CD4-positive, alpha-beta memory T cell (primary cell): ENCODE data around the gene ODAD3. TPM values are rescaled to one million over a fixed set of nuclear protein-coding genes. Genes with fewer than 3 reads are reported as not detected.

Experiments used
- CTCF ChIA-PET: fragments of 350-600 bp; sonication (Branson Sonifier 250); formaldehyde crosslinking; loops from one replicate; lab custom pipeline; 2021; ENCODE audit warnings: inconsistent platforms; ENCODE audit not compliant: partially characterized antibody; lab: Charles Lee
- POLR2A ChIA-PET: fragments of 350-600 bp; sonication (Branson Sonifier 250); formaldehyde crosslinking; loops from one replicate; lab custom pipeline; 2021; ENCODE audit not compliant: partially characterized antibody; lab: Charles Lee
- DNase-seq, 5 donors: peaks; one replicate each; pipeline versions ENCODE4 v3.0.0 to v3.0.0-alpha.2; 2020 to 2022; ENCODE audit warnings: mixed read lengths in 1 of 5
- H3K27ac ChIP-seq: one replicate; pipeline ENCODE4 v1.7.0; 2013; ENCODE audit warnings: low read depth, low read length
- H3K27me3 ChIP-seq: 2 replicates; pipeline ENCODE4 v1.7.0; 2013; ENCODE audit warnings: mild to moderate bottlenecking, low read length, moderate library complexity; ENCODE audit not compliant: insufficient read depth
- H3K36me3 ChIP-seq: 2 replicates; pipeline ENCODE4 v1.7.0; 2013; ENCODE audit warnings: mild to moderate bottlenecking, low read length, moderate library complexity; ENCODE audit not compliant: insufficient read depth
- H3K4me1 ChIP-seq: 2 replicates; pipeline ENCODE4 v1.7.0; 2013; ENCODE audit warnings: mild to moderate bottlenecking, low read length, moderate library complexity; ENCODE audit not compliant: insufficient read depth
- H3K4me3 ChIP-seq, 2 donors: one replicate each; pipeline ENCODE4 v1.7.0; 2013; ENCODE audit warnings: low read length in 2 of 2, mild to moderate bottlenecking in 1 of 2
- H3K9me3 ChIP-seq, 2 donors: one replicate each; pipeline ENCODE4 v1.7.0; 2013; ENCODE audit warnings: low read length in 2 of 2, control low read depth in 1 of 2; ENCODE audit not compliant: control insufficient read depth in 1 of 2
- H3K27ac Mint-ChIP-seq, 7 donors: one replicate each; pipeline ENCODE4 v1.8.0; 2020 to 2021; ENCODE audit warnings: mixed read lengths in 7 of 7, mild to moderate bottlenecking in 6 of 7, inconsistent platforms in 3 of 7, moderate library complexity in 3 of 7
- H3K27me3 Mint-ChIP-seq, 2 donors: one replicate each; pipeline ENCODE4 v1.8.0; 2020 to 2021; ENCODE audit warnings: mixed read lengths in 2 of 2
- H3K36me3 Mint-ChIP-seq, 2 donors: one replicate each; pipeline ENCODE4 v1.8.0; 2020 to 2021; ENCODE audit warnings: mixed read lengths in 2 of 2, inconsistent platforms in 1 of 2, mild to moderate bottlenecking in 1 of 2
- H3K4me1 Mint-ChIP-seq, 4 donors: one replicate each; pipeline ENCODE4 v1.8.0; 2020 to 2021; ENCODE audit warnings: mixed read lengths in 4 of 4, mild to moderate bottlenecking in 1 of 4
- H3K4me3 Mint-ChIP-seq, 8 donors: one replicate each; pipeline ENCODE4 v1.8.0; 2020 to 2021; ENCODE audit warnings: mixed read lengths in 8 of 8, mild to moderate bottlenecking in 7 of 8, moderate library complexity in 6 of 8, inconsistent platforms in 3 of 8
- H3K9me3 Mint-ChIP-seq, 8 donors: one replicate each; pipeline ENCODE4 v1.8.0; 2020 to 2021; ENCODE audit warnings: mixed read lengths in 8 of 8, mild to moderate bottlenecking in 5 of 8, inconsistent platforms in 3 of 8, moderate library complexity in 1 of 8
- intact Hi-C: fragments of 100-400 bp; cut with micrococcal nuclease; formaldehyde crosslinking; loops from one replicate; pipeline ENCODE4 v1.15.1; 2023
- polyA plus RNA-seq, 2 donors: library from polyadenylated mRNA; unstranded; fragments of 300-500 nt; fragmentation: Illumina TruSeq; gene quantifications; one replicate each; pipeline ENCODE4 v1.2.3, GENCODE V29; 2021
- total RNA-seq, 2 experiments: library from RNA; stranded (reverse); gene quantifications; one replicate each; pipeline ENCODE4 v1.2.3, GENCODE V29; 2021

The ODAD3 gene
- total and polyA plus RNA-seq, 4 experiments from 2014 or later: not detected

GRCh38 chr19:11404588-11405222 lies 30.2 kb downstream of the ODAD3 start:
- Histone ChIP-seq H3K27me3 (no peaks in the 10 kb centered on the region), H3K9me3 (no peaks in the 10 kb centered on the region), H3K4me3 (no peak overlapping the region), H3K36me3 (no peaks in the 10 kb centered on the region), H3K27ac (no peak overlapping the region), H3K4me1 (no peaks in the 10 kb centered on the region)
- no peaks in the 10 kb centered on the region for H3K4me1 Mint-ChIP-seq
- peak overlapping the region in 1 of 7 donors; percentile 83 for H3K27ac Mint-ChIP-seq
- H3K36me3 Mint-ChIP-seq: no peaks in the 10 kb centered on the region
- DNase-seq: no peak
- no peaks in the 10 kb centered on the region for H3K9me3 Mint-ChIP-seq
- intact Hi-C loops: no loop called here
- peaks cover 14 to 17% of the 10 kb centered on the region in 2 donors for H3K27me3 Mint-ChIP-seq
- no peak overlapping the region for H3K4me3 Mint-ChIP-seq
- CTCF ChIA-PET: interaction anchor here (1.4 to 4.1 kb wide), 2 partner anchors 19 to 24 kb away, joined by 3 to 20 read pairs; no protein-coding TSS in a partner anchor
- POLR2A ChIA-PET: no interaction called here

- no peaks in the 10 kb centered on the region for H3K27me3 ChIP-seq
- Mint-ChIP-seq H3K4me3 (no peak overlapping the region), H3K9me3 (no peaks in the 10 kb centered on the region), H3K4me1 (peaks cover 0 to 2% (median 0%) of the 10 kb centered on the region in 4 donors), H3K27ac (no peak overlapping the region), H3K27me3 (peaks cover 8 to 12% of the 10 kb centered on the region in 2 donors), H3K36me3 (no peaks in the 10 kb centered on the region)
- H3K9me3 ChIP-seq: no peaks in the 10 kb centered on the region
- POLR2A ChIA-PET: no interaction called here
- H3K36me3 ChIP-seq: no peaks in the 10 kb centered on the region
- intact Hi-C loops: no loop called here
- no peaks in the 10 kb centered on the region for H3K4me1 ChIP-seq
- DNase-seq: no peak
- no peak overlapping the region for H3K4me3 ChIP-seq
- H3K27ac ChIP-seq: no peak overlapping the region
- CTCF ChIA-PET: interaction anchor here (1.2 kb wide), 1 partner anchor 21 kb away, joined by 3 read pairs; no protein-coding TSS in a partner anchor
These were observed 32.9 kb downstream of the ODAD3 start for GRCh38 chr19:11401808-11402543.

- Histone ChIP-seq H3K9me3 (no peaks in the 10 kb centered on the region), H3K27ac (no peak overlapping the region), H3K27me3 (no peaks in the 10 kb centered on the region), H3K4me3 (no peak overlapping the region), H3K4me1 (no peaks in the 10 kb centered on the region), H3K36me3 (no peaks in the 10 kb centered on the region)
- Mint-ChIP-seq H3K4me3 (no peak overlapping the region), H3K27ac (no peak overlapping the region), H3K4me1 (peaks cover 0 to 2% (median 0%) of the 10 kb centered on the region in 4 donors), H3K27me3 (peaks cover 5 to 9% of the 10 kb centered on the region in 2 donors), H3K36me3 (no peaks in the 10 kb centered on the region), H3K9me3 (no peaks in the 10 kb centered on the region)
- intact Hi-C loops: no loop called here
- CTCF ChIA-PET: interaction anchor here (1.2 kb wide), 1 partner anchor 20 kb away, joined by 3 read pairs; no protein-coding TSS in a partner anchor
- POLR2A ChIA-PET: no interaction called here
- no peak for DNase-seq
These were observed 34.1 kb downstream of the ODAD3 start for GRCh38 chr19:11400798-11401197.

- H3K9me3 ChIP-seq: no peaks in the 10 kb centered on the region
- H3K27ac ChIP-seq: no peak overlapping the region
- no peaks in the 10 kb centered on the region for H3K36me3 Mint-ChIP-seq
- H3K4me3 ChIP-seq: no peak overlapping the region
- ChIA-PET POLR2A (no interaction called here), CTCF (interaction anchor here (0.7 kb wide), 1 partner anchor 17 kb away, joined by 4 read pairs; no protein-coding TSS in a partner anchor)
- no peaks in the 10 kb centered on the region for H3K4me1 ChIP-seq
- DNase-seq: no peak
- H3K36me3 ChIP-seq: no peaks in the 10 kb centered on the region
- no peak overlapping the region for H3K4me3 Mint-ChIP-seq
- no peaks in the 10 kb centered on the region for H3K27me3 ChIP-seq
- H3K27ac Mint-ChIP-seq: peak overlapping the region in 1 of 7 donors; percentile 35
- no peaks in the 10 kb centered on the region for H3K9me3 Mint-ChIP-seq
- peaks cover 9 to 13% of the 10 kb centered on the region in 2 donors for H3K27me3 Mint-ChIP-seq
- intact Hi-C loops: no loop called here
- H3K4me1 Mint-ChIP-seq: peaks cover 0 to 5% (median 0%) of the 10 kb centered on the region in 4 donors
These were observed 35.3 kb downstream of the ODAD3 start for GRCh38 chr19:11399667-11400066.

GRCh38 chr19:11397089-11397610 lies 37.8 kb downstream of the ODAD3 start:
- H3K9me3 Mint-ChIP-seq: peaks cover 0 to 2% (median 0%) of the 10 kb centered on the region in 8 donors
- POLR2A ChIA-PET: no interaction called here
- H3K36me3 Mint-ChIP-seq: no peaks in the 10 kb centered on the region
- intact Hi-C loops: no loop called here
- H3K36me3 ChIP-seq: no peaks in the 10 kb centered on the region
- H3K27ac Mint-ChIP-seq: no peak overlapping the region
- peaks cover 0 to 12% (median 3%) of the 10 kb centered on the region in 4 donors for H3K4me1 Mint-ChIP-seq
- CTCF ChIA-PET: interaction anchor here (1.0 kb wide), 1 partner anchor 16 kb away, joined by 5 read pairs; no protein-coding TSS in a partner anchor
- H3K9me3 ChIP-seq: no peaks in the 10 kb centered on the region
- no peaks in the 10 kb centered on the region for H3K27me3 ChIP-seq
- DNase-seq: no peak
- H3K27me3 Mint-ChIP-seq: peaks cover 9 to 13% of the 10 kb centered on the region in 2 donors
- H3K4me1 ChIP-seq: no peaks in the 10 kb centered on the region
- H3K4me3 Mint-ChIP-seq: no peak overlapping the region
- H3K4me3 ChIP-seq: no peak overlapping the region
- H3K27ac ChIP-seq: no peak overlapping the region

- H3K27me3 ChIP-seq: no peaks in the 10 kb centered on the region
- peaks cover 0 to 4% (median 0%) of the 10 kb centered on the region in 8 donors for H3K9me3 Mint-ChIP-seq
- intact Hi-C loops: no loop called here
- H3K4me3 Mint-ChIP-seq: no peak overlapping the region
- no peak for DNase-seq
- ChIA-PET POLR2A (interaction anchor here (1.2 kb wide), 1 partner anchor 10 kb away, joined by 5 read pairs; no protein-coding TSS in a partner anchor), CTCF (interaction anchor here (1.4 to 2.2 kb wide), 3 partner anchors 10 to 92 kb away, joined by 4 to 13 read pairs (median 5); no protein-coding TSS in a partner anchor)
- no peaks in the 10 kb centered on the region for H3K4me1 ChIP-seq
- H3K4me3 ChIP-seq: no peak overlapping the region
- H3K9me3 ChIP-seq: no peaks in the 10 kb centered on the region
- H3K36me3 ChIP-seq: no peaks in the 10 kb centered on the region
- H3K27me3 Mint-ChIP-seq: peaks cover 4 to 5% of the 10 kb centered on the region in 2 donors
- H3K27ac ChIP-seq: no peak overlapping the region
- H3K27ac Mint-ChIP-seq: no peak overlapping the region
- H3K4me1 Mint-ChIP-seq: peaks cover 5 to 20% (median 5%) of the 10 kb centered on the region in 4 donors
- H3K36me3 Mint-ChIP-seq: no peaks in the 10 kb centered on the region
These were observed 43.8 kb downstream of the ODAD3 start for GRCh38 chr19:11390933-11391680.
